Sigmoid colon (tissue), 4 donors: ENCODE data around the gene NMT1.

Source experiments
- CTCF ChIP-seq, 4 experiments: fragments of 450-650 bp in 3 of 4; fragments of 200-600 bp in 1 of 4; IDR thresholded peaks; one replicate each; pipeline ENCODE4 v1.5.1; 2016 to 2019; ENCODE audit warnings: antibody characterized with exemption in 4 of 4, mild to moderate bottlenecking in 3 of 4, moderate library complexity in 2 of 4
- EP300 ChIP-seq, 4 donors: sonication (generic); formaldehyde crosslinking; IDR thresholded peaks; one replicate each; pipeline ENCODE4 v1.6.1; 2017; ENCODE audit warnings: antibody characterized with exemption in 4 of 4
- POLR2A ChIP-seq, 2 donors: fragments of 450-650 bp; IDR thresholded peaks; one replicate each; pipeline ENCODE4 v1.6.1; 2016; ENCODE audit warnings: antibody characterized with exemption in 2 of 2, mild to moderate bottlenecking in 2 of 2, moderate library complexity in 2 of 2
- POLR2AphosphoS5 ChIP-seq, 4 donors: sonication (generic); formaldehyde crosslinking; IDR thresholded peaks; one replicate each; pipeline ENCODE4 v1.6.1; 2017; ENCODE audit warnings: antibody characterized with exemption in 4 of 4

GRCh38 chr17:45036691-45037090 lies 24.4 kb upstream of the NMT1 start:
- no peak for TF ChIP-seq CTCF (IDR thresholded peaks at IDR 0.05)
- no peak for TF ChIP-seq POLR2A (IDR thresholded peaks at IDR 0.05)
- no peak for TF ChIP-seq POLR2AphosphoS5 (IDR thresholded peaks at IDR 0.05)
- no peak for TF ChIP-seq EP300 (IDR thresholded peaks at IDR 0.05)
